Measurements from ENCODE around the gene FXYD6. TPM values are rescaled to one million over a fixed set of nuclear protein-coding genes. Genes with fewer than 3 reads are reported as not detected.

FXYD6 gene
- total RNA-seq, 1 donor from 2014 or later, result 10.5 TPM

- Mint-ChIP-seq H3K36me3 (ENCODE audit: low read depth, unreplicated experiment) (no peaks in the 10 kb centered on the region), H3K27ac (ENCODE audit: unreplicated experiment) (peak overlapping the region; percentile 31), H3K27me3 (ENCODE audit: low read depth, unreplicated experiment) (peaks cover 36% of the 10 kb centered on the region), H3K4me3 (ENCODE audit: unreplicated experiment) (no peak overlapping the region), H3K9me3 (ENCODE audit: unreplicated experiment) (peaks cover 2% of the 10 kb centered on the region), H3K4me1 (ENCODE audit: low read depth, unreplicated experiment) (peaks cover 20% of the 10 kb centered on the region)
- Histone ChIP-seq H3K27me3 (ENCODE audit: insufficient read depth, low read length) (peaks cover 2% of the 10 kb centered on the region), H3K4me3 (ENCODE audit: insufficient read depth, low read depth, low read length) (no peak overlapping the region), H3K4me1 (ENCODE audit: insufficient read depth, low read length) (peaks cover 23% of the 10 kb centered on the region), H2AFZ (ENCODE audit: low read depth, low read length) (no peak overlapping the region), H3K9ac (ENCODE audit: low read length) (no peak overlapping the region), H3K9me3 (ENCODE audit: insufficient read depth, low read depth, low read length) (no peaks in the 10 kb centered on the region), H4K20me1 (ENCODE audit: insufficient read depth, low read length) (no peaks in the 10 kb centered on the region), H3K79me2 (ENCODE audit: insufficient read depth, low read length) (no peaks in the 10 kb centered on the region), H3K36me3 (ENCODE audit: insufficient read depth, low read length) (no peaks in the 10 kb centered on the region), H3K4me2 (ENCODE audit: low read length) (peak overlapping the region; percentile 49), H3K27ac (ENCODE audit: low read depth, low read length) (no peak overlapping the region)
- DNase-seq (ENCODE audit: low read depth), result no peak
- no peak for FAIRE-seq
- TF ChIP-seq CTCF (IDR thresholded peaks at IDR 0.05; ENCODE audit: insufficient read depth, low read depth, low read length) (no peak), EZH2 (IDR thresholded peaks at IDR 0.05; ENCODE audit: insufficient read depth, low read length) (no peak)
These were observed 48.6 kb downstream of the FXYD6 start for GRCh38 chr11:117827521-117828511.

- DNase-seq (ENCODE audit: low read depth) (no peak), FAIRE-seq (no peak)
- Histone ChIP-seq H4K20me1 (ENCODE audit: insufficient read depth, low read length) (no peaks in the 10 kb centered on the region), H3K4me2 (ENCODE audit: low read length) (no peak overlapping the region), H2AFZ (ENCODE audit: low read depth, low read length) (no peak overlapping the region), H3K36me3 (ENCODE audit: insufficient read depth, low read length) (no peaks in the 10 kb centered on the region), H3K9ac (ENCODE audit: low read length) (no peak overlapping the region), H3K27me3 (ENCODE audit: insufficient read depth, low read length) (peaks cover 2% of the 10 kb centered on the region), H3K79me2 (ENCODE audit: insufficient read depth, low read length) (no peaks in the 10 kb centered on the region), H3K4me3 (ENCODE audit: insufficient read depth, low read depth, low read length) (no peak overlapping the region), H3K27ac (ENCODE audit: low read depth, low read length) (no peak overlapping the region), H3K4me1 (ENCODE audit: insufficient read depth, low read length) (peaks cover 23% of the 10 kb centered on the region), H3K9me3 (ENCODE audit: insufficient read depth, low read depth, low read length) (no peaks in the 10 kb centered on the region)
- TF ChIP-seq EZH2 (IDR thresholded peaks at IDR 0.05; ENCODE audit: insufficient read depth, low read length), result no peak
- TF ChIP-seq CTCF (IDR thresholded peaks at IDR 0.05; ENCODE audit: insufficient read depth, low read depth, low read length), result no peak
- Mint-ChIP-seq H3K9me3 (ENCODE audit: unreplicated experiment) (no peaks in the 10 kb centered on the region), H3K27me3 (ENCODE audit: low read depth, unreplicated experiment) (peaks cover 30% of the 10 kb centered on the region), H3K4me1 (ENCODE audit: low read depth, unreplicated experiment) (peaks cover 20% of the 10 kb centered on the region), H3K4me3 (ENCODE audit: unreplicated experiment) (no peak overlapping the region), H3K36me3 (ENCODE audit: low read depth, unreplicated experiment) (no peaks in the 10 kb centered on the region), H3K27ac (ENCODE audit: unreplicated experiment) (no peak overlapping the region)
These were observed 49.6 kb downstream of the FXYD6 start for GRCh38 chr11:117826832-117827231.

DNA sequence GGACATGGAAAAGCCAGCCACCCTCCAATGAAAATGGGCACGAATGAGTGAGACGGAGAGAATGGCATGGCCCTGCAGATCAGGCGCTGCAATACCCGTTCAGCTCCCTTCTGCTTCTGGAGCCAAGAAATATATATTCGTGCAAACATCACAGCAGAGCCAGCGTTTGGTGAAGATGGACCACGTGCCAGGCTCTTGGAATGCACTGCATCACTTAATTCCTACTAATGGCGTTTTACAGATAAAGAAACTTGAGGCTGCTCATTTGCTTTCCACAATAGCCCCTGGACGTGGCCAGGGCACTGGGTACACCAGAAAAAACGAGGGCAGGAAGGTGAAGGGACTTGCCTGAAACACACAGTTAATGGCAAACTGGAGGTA, 50.3 kb downstream of the FXYD6 start:
- Mint-ChIP-seq H3K27ac (ENCODE audit: unreplicated experiment) (no peak overlapping the region), H3K36me3 (ENCODE audit: low read depth, unreplicated experiment) (no peaks in the 10 kb centered on the region), H3K9me3 (ENCODE audit: unreplicated experiment) (no peaks in the 10 kb centered on the region), H3K4me1 (ENCODE audit: low read depth, unreplicated experiment) (peaks cover 20% of the 10 kb centered on the region), H3K4me3 (ENCODE audit: unreplicated experiment) (no peak overlapping the region), H3K27me3 (ENCODE audit: low read depth, unreplicated experiment) (peaks cover 23% of the 10 kb centered on the region)
- Histone ChIP-seq H3K27ac (ENCODE audit: low read depth, low read length) (no peak overlapping the region), H4K20me1 (ENCODE audit: insufficient read depth, low read length) (no peaks in the 10 kb centered on the region), H3K36me3 (ENCODE audit: insufficient read depth, low read length) (no peaks in the 10 kb centered on the region), H3K4me1 (ENCODE audit: insufficient read depth, low read length) (peaks cover 23% of the 10 kb centered on the region), H3K4me2 (ENCODE audit: low read length) (no peak overlapping the region), H3K9ac (ENCODE audit: low read length) (no peak overlapping the region), H3K9me3 (ENCODE audit: insufficient read depth, low read depth, low read length) (no peaks in the 10 kb centered on the region), H3K79me2 (ENCODE audit: insufficient read depth, low read length) (no peaks in the 10 kb centered on the region), H2AFZ (ENCODE audit: low read depth, low read length) (no peak overlapping the region), H3K4me3 (ENCODE audit: insufficient read depth, low read depth, low read length) (no peak overlapping the region), H3K27me3 (ENCODE audit: insufficient read depth, low read length) (peaks cover 2% of the 10 kb centered on the region)
- DNase-seq (ENCODE audit: low read depth) (no peak), FAIRE-seq (no peak)
- no peak for TF ChIP-seq CTCF (IDR thresholded peaks at IDR 0.05; ENCODE audit: insufficient read depth, low read depth, low read length)
